Stimulated activated CD8-positive, alpha-beta memory T cell treated with anti-CD3 and anti-CD28 coated beads, Interleukin-4, amount 100 ng/mL, for 48 hours (primary cell): ENCODE measurements around the gene MIA2.

Experiments used
- DNase-seq: peaks from one replicate; pipeline ENCODE4 v3.0.0-alpha.2; 2020

Gene MIA2

DNA sequence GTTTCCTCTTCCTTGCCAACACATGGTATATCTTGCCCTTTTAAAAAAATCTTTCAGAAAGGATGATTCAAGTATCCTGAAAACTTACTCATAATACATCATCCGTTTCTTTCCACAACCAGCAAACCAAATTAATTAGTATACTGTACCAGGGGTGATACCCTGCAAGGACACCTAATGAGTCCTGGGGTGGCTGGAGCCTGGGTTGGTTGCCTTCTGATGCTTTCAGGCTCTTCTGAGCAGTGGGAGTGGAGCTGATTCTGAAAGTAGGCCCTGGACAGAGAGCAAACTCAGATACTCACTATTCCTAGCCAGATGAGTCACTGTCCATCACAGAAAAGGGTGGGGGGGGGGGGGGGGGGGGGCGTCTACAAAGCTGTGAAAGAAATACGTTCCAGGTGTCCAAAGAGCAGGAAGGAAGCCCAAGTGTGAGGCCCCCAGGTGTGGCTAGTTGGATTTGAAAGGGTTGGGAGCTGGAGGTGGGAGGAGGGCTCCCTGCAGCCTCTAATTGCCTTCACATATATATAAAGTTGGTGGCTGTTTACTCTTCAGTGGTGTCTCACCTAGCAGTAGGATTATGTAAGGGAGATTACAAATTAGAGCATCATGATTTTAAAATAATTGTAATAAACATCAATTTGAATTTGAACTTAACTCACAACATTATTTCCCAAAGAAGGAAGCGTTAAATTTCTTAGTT is 162.0 kb downstream of the MIA2 start:
- no peak for DNase-seq

DNA sequence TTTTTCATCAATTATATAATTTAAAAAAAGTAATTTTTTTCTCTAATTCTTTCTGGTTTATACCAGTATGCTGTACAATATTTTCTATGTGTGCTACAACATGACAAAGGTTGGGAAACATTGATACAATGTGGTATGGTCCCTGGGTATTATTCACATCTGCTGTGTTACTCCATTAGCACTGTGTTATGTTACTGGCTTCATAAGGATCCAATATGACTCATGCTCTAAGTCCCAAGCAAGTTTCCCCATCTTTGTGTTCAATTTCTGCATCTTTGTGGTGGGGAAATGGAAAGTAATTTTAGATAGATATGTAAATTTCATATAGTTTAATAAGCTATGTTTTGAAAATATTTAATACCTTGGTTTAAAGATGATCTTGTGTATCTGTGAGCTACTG is 162.7 kb downstream of the MIA2 start:
- DNase-seq = no peak

DNA sequence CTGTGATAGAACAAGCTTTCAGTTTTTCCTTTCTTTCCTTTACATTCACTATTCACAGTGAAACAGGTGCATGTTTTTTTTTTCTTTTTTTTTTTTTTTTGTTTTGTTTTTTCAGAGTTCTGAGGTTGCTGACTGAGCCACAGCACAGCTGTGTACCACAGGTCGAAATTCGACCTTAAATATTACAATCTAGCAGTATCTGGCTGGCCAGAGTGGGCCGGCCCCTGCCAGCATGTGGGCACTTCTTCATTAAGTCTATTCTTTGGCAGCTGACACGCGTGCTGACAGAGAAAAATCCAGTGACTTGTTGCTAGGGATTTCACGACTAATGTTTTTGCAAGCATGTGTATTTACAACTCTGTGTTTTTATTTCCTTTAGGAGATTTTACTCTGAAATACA is 164.7 kb downstream of the MIA2 start:
- DNase-seq = no peak

DNA sequence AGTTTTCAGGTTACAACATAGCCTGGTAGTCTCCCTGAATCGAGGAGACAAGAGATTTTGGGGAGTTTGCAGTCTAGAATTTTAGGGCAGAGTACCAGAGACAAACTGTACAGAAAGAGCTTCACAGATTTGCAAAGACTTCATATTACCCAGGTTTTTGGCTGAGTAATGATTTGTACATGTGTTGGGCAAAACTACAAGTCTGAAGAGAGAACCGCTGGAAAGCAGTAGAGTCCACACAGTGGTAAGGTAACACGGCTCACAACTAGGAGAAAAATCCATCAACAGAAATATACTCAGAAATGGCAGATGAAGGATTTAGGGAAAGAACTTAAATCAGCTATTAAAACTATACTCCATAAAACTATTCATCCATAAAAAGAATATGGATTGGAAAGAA is 172.8 kb downstream of the MIA2 start:
- no peak for DNase-seq

DNA sequence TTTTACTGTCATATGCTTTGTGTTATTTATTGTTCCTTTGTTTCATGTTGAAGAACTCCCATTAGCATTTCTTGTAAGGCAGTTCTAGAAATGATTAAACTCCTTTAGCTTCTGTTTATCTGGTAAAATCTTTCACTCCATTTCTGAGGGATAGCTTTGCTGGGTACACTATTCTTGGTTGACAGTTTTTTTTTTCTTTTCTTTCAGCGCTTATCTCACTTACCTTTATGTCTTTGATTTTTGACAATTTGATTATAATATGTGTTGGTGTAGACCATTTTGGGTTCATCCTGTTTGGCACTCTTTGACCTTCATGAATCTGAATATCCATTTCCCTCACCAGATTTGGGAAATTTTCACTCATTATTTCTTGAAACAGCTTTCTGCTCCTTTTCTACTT is 182.4 kb downstream of the MIA2 start:
- DNase-seq = no peak

DNA sequence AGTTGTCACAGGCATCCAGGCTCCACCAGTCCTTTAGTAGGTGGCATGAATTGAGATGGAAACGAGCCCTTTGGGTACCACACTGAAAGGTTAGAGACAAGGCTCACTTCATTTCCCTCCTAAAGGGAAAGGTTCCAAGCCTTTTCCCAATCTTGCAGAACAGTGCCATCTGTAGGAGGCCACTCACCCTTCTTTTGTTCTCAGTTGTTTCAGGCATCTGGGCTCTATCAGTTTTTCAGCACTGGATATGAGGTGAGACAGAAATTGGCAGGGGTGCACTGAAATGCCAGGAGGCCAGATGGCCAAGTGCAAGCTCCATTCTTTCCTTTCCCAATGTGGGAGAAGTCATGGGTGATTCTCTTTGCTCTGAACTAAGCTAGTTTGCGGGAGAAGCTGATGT is 183.3 kb downstream of the MIA2 start:
- no peak for DNase-seq

DNA sequence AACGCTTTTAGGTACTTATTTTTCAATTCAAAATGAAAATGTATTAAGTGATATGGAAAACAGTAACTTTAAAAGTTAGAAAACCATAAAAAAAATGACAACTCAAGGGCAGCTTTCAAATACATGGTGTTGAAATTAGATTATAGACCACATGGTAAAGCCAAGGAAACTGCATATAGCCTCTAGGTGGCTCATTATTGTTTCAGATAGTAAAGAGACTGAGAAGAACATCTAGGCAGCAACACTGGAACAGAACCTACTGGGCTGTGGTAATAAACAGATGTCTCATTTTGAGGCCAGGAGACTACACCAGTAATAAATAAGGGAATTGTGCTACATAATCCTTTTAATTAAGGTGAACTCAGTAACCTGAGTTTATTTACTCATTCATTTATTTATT is 185.6 kb downstream of the MIA2 start:
- DNase-seq = no peak

DNA sequence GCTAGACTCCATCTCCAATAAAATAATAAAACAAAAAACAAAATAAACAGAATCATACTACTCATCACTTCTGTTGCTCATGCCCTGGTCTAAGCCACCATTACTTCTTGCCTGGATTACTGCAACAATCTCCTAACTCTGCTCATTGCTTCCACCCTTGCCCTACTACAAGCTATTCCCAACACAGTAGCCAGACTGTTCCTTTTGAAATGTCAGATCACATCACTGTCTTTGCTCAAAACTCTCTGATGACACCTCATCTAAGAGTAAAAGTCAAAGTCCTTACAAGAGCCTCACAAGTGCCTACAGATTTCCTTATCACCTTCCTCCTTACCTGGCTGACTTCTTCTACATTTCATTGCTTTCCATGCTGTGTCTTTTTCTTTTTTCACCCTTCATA is 188.5 kb downstream of the MIA2 start:
- DNase-seq = no peak

DNA sequence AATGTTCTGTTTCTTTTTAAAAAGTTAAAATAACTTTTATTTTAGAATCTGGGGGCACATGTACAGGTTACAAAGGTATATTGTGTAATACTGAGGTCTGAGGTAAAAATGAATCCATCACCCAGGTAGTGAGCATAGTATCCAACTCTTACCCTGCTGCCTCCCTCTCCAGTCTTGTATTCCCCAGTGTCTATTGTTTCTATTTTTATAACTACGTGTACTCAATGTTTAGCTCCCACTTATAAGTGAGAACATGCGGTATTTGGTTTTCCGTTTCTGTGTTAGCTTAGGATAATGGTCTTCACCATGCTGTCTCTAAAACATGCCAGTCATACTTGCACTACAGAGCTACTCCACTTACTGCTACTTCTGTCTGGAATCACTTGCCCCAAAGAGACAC is 190.1 kb downstream of the MIA2 start:
- no peak for DNase-seq

DNA sequence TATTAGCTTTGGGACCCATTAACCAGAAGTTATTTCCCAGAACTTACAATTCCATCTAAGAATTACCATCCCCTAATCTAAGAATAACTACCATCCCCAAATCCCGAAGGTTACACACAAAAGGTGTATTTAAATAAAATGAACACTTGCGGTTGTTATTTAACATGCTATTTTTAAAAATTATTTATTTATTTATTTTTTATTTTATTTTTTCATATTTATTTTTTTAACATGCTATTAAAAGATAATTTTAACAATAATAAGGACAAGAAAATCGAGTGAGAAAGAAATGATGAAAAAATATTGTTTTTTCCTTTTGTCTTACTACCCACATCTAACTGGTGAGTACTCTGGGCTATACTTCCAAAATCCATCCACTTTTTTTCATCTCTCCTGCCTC is 192.2 kb downstream of the MIA2 start:
- DNase-seq = no peak

DNA sequence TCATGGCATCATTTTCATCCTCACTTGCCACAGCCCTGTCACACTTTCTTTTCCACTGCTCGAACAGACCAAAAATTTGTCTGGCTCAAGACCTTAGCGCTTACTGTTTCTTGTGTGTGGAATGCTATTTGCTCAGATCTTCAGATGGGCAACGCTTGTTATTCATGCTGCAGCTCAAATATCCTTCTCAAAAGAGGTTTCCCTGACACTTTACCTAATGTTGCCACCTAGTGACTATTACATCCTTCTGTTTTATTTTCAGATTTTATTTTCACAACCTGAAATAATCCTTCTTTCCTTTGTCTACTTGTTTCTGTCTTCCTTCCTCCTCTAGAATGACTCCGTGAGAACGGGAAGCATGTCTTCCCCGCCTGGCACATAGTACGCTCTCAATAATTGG is 192.9 kb downstream of the MIA2 start:
- no peak for DNase-seq

DNA sequence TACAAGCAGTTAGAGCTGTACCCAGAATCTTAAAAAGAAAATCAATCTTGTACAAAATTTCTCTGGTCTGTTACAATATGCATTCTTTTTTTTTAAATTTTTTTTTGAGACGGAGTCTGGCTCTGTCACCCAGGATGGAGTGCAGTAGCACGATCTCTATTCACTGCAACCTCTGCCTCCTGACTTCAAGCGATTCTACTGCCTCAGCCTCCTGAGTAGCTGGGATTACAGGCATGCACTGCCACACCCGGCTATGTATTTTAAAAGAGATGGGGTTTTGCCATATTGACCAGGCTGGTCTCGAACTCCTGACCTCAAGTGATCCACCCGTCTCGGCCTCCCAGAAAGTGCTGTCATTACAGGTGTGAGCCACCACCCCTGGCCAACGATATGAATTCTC is 194.4 kb downstream of the MIA2 start:
- no peak for DNase-seq

DNA sequence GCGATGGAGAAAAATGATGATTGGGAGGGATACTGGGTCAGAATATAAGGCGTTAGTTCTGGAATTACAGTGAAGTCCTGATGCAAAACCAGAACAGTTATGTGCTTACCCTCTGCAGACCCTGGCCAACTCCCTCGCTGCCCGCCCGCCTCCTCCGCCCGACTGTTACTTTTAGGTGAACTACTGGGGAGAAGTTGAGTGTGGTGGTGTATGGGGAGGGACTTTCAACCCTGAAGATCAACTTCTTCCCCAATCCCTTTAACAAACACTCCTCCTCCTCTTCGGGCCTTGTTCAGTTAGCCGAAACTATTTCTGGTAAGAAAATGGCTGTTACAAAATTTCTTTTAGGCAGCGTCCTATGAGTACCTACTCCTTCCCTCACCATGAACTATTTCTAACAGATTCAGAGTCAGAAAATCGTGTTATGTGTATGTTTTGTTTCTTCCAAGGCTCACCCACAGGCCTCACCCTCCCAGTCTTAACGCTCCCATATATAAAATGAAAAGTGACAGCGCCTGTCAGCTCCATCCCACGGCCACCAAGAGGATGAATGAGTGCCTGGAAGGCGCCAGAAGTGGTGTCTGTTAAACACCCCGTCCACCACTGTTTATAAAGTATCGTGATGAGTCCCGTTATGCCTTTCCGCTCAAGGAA is 197.2 kb downstream of the MIA2 start:
- no peak for DNase-seq

DNA sequence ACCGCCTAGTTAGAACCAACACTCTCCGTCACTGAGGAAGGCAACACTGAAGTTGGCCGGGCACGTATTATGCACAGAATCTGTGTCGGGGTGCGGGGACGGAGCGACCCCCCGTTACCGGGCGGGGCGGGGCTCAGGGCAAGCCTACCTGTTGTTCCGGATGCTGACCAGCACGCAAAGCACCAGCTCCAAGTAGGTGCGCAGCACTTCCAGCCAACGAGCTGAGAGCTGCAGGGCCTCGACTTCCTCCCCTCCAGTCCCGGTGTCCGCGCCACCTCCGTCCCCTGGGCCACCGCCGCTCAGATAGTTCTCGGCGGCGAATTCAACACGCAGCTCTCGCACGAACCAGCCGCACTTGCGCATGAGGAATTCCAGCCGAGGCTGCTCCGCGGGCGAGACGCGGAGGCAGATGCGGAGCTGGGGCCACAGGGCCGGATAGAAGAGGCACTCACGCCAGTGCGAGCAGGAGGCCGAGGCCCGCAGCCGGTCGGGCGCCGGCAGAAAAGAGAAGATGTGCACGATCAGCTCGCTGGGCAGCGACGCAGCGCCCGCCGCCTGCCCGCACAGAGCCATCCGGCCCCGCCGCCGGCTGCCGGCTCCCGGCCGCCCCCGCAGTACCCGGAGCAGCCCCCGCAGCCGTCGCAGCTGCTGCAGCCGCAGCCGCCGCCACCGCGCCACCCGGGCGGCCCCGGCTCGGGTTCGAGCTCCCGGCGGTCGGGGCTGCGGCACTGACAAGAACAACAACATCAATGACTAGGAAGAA is 197.9 kb downstream of the MIA2 start:
- DNase-seq = peak; percentile 62

DNA sequence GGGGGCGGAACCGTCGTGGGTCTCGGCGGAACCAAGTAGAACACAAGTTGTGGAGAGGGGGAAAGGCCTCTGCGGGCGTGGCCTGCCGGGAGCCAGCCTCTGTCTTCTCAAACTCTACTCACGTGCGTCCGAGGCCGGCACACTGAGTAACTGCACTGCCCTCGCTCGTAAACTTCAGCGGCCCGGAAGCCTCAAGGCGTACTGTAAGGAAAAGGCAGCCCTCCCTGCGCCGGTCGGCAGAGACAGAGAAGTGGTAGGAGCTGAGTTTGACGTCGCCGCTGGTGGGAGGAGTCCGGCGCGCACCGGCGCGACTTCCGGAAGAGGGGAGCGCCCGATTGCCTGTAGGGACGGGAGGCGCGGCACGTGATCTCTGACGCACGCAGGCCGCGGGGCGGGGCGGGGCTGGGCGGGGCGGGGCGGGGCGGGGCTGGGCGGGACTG is 198.5 kb downstream of the MIA2 start, which contains the start of gene FBXO33:
FBXO33 (minus strand) TSS at position 255 of the 440 bp plus-strand sequence. CDS start 271 bp downstream, outside the sequence.
- peak; percentile 96 for DNase-seq

DNA sequence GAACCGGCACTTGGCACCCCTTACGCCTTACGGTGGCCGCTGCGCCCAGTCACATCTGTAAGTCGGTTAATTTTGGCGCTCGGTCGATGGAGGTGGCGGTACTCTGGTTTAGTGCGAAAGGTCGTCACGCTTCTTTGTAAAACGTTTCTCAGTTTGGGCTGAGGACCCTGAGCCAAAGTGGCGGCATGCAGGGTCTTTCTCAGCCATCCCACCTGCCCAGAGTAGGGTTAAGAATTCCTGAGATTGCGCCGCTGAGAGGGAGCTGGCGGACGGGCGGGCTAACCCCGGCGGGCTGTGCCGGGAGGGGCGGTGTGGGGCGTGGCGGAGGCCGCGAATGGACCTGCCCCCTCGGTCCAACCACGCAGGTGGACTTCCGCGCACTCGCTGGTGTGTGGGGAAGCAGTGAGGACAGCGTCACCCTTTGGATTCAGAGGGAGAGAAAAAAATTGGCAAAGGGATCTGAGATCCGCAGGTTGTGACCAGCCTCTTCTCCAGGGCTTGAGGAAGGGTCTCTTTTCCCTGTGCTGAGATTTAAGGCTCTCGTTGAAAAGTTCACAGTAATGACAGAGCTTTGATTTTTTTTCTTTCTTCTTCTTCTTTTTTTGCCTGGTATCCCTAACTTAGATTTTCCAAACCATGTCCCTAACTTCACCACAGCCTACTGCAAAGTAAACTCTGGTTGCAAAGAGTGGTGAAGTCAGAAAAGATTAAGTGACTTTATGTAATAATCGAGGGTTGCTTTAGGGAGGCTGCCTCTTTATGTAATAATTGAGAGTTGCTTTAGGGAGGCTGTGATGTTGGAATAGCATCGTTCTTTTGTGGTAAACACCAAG is 199.1 kb downstream of the MIA2 start:
- DNase-seq = peak; percentile 83

DNA sequence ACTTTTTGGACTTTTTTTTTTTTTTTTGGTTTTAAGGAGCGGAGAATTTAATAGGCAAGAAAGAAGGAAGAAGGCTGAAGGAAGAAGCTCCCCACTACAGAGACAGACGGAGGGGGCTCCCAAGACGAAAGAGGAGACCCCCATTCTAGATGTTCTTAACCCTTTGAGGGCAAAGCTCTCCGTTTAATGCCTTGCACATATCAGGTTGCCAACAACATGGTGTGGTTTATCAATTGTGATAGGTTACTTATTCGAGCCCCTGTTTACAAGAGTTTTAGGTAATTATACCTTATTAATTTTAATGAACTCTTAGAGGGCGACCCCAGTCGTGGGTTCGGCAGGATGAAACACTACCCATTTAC is 199.7 kb downstream of the MIA2 start:
- DNase-seq = no peak

DNA sequence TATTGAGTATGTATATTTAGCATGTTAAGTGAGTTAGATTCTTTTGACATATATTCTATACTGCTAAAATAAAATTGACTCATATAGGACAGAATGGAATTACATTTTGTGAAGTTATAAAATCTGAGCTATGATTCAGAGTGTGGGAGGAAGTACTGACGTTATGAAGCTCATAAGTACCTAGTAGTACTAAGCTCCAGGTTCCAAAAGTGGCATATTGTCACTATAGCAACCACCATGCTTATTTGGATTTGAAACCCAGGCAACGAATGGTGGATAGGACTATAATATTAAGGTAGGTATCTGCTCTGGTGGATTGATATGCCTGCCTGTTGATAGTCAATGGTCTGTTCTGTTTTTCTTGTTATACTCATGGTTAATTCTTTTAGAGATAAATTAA is 200.7 kb downstream of the MIA2 start:
- no peak for DNase-seq

DNA sequence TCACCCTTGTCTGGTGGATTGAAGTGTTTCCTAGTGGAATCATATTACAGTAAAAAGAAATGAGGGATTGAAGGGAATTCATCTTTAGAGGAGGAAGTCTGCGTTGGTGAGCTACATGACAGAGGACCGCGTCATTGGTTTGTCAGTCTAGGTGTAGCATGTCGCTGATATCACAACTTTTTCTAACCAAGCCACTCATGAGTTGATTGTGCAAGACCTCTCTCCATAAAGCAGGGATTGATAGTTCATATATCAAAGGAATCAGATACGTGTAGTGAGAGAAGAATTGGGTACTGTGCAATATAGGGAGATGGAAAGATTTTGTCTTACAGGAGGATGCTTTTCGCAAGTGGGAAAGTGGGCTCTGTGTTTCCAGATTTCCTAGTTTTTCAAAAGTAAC is 201.5 kb downstream of the MIA2 start:
- DNase-seq = no peak
